ENCODE results near the gene SDC3.

The SDC3 gene

GRCh38 chr1:30848130-30848529 lies 60.4 kb downstream of the SDC3 start:
- no peak for DNase-seq (ENCODE audit: low read depth)

- DNase-seq (ENCODE audit: low read depth), result no peak
Observed at GRCh38 chr1:30847358-30847972, 61.1 kb downstream of the SDC3 start.

GRCh38 chr1:30846587-30846986 lies 62.0 kb downstream of the SDC3 start:
- DNase-seq (ENCODE audit: low read depth), result no peak

- no peak for DNase-seq (ENCODE audit: low read depth)
Observed at GRCh38 chr1:30845904-30846290, 62.7 kb downstream of the SDC3 start.

- DNase-seq (ENCODE audit: low read depth), result no peak
Observed at GRCh38 chr1:30845237-30845903, 63.2 kb downstream of the SDC3 start.

- no peak for DNase-seq (ENCODE audit: low read depth)
Observed at GRCh38 chr1:30844631-30845030, 63.9 kb downstream of the SDC3 start.

GRCh38 chr1:30842697-30843354 lies 65.7 kb downstream of the SDC3 start:
- no peak for DNase-seq (ENCODE audit: low read depth)

GRCh38 chr1:30840904-30841598 lies 67.5 kb downstream of the SDC3 start:
- no peak for DNase-seq (ENCODE audit: low read depth)

GRCh38 chr1:30839827-30840359 lies 68.7 kb downstream of the SDC3 start:
- no peak for DNase-seq (ENCODE audit: low read depth)

GRCh38 chr1:30838996-30839395 lies 69.6 kb downstream of the SDC3 start:
- DNase-seq (ENCODE audit: low read depth), result no peak

- no peak for DNase-seq (ENCODE audit: low read depth)
Observed at GRCh38 chr1:30837653-30838052, 70.9 kb downstream of the SDC3 start.

- no peak for DNase-seq (ENCODE audit: low read depth)
Observed at GRCh38 chr1:30834253-30834652, 74.3 kb downstream of the SDC3 start.

GRCh38 chr1:30830537-30830936 lies 78.0 kb downstream of the SDC3 start:
- no peak for DNase-seq (ENCODE audit: low read depth)

- no peak for DNase-seq (ENCODE audit: low read depth)
Observed at GRCh38 chr1:30829889-30830288, 78.7 kb downstream of the SDC3 start.

GRCh38 chr1:30824736-30825429 lies 83.7 kb downstream of the SDC3 start:
- DNase-seq (ENCODE audit: low read depth), result no peak

GRCh38 chr1:30823969-30824735 lies 84.4 kb downstream of the SDC3 start:
- peak; percentile 97 for DNase-seq (ENCODE audit: low read depth)

GRCh38 chr1:30823627-30823968 lies 85.0 kb downstream of the SDC3 start:
- no peak for DNase-seq (ENCODE audit: low read depth)

- DNase-seq (ENCODE audit: low read depth), result peak; percentile 18
Observed at GRCh38 chr1:30822966-30823581, 85.5 kb downstream of the SDC3 start.

- DNase-seq (ENCODE audit: low read depth), result no peak
Observed at GRCh38 chr1:30822006-30822405, 86.6 kb downstream of the SDC3 start.

GRCh38 chr1:30820299-30820698 lies 88.3 kb downstream of the SDC3 start:
- DNase-seq (ENCODE audit: low read depth), result no peak

All from GM04503 (cell line).